ENCODE data around the gene PRKAR2B. TPM values are rescaled to one million over a fixed set of nuclear protein-coding genes. Genes with fewer than 3 reads are reported as not detected.
"Not testable (repeated sequence)": the region's sequence is repeated elsewhere in the genome, so short reads cannot be mapped to it uniquely, and the experiment has no call there.

Gene PRKAR2B
- total and polyA plus RNA-seq, 4 donors: 3.5 to 15.0 (median 5.8) TPM

GRCh38 chr7:107152011-107152410 is 107.5 kb downstream of the PRKAR2B start:
- no peak overlapping the region for H3K9ac ChIP-seq (ENCODE audit: insufficient read depth in 1 of 2, low read length in 2 of 2)
- TF ChIP-seq CTCF (IDR thresholded peaks at IDR 0.05; ENCODE audit: control extremely low read depth, extremely low read depth): no peak

GRCh38 chr7:107154826-107155225 is 110.3 kb downstream of the PRKAR2B start:
- WGBS, 2 donors: 98 to 99% methylated on average over 6 of the region's 6 CpGs
- Histone ChIP-seq H3K27me3 (ENCODE audit: control insufficient read depth in 3 of 3, insufficient read depth in 3 of 3, low read length in 2 of 3) (no peaks in the 10 kb centered on the region), H3K4me3 (no peak overlapping the region), H3K9ac (ENCODE audit: insufficient read depth in 1 of 2, low read length in 2 of 2) (no peak overlapping the region), H3K9me3 (ENCODE audit: control insufficient read depth in 4 of 4, insufficient read depth in 3 of 4, low read length in 3 of 4) (no peaks in the 10 kb centered on the region), H3K4me1 (ENCODE audit: control insufficient read depth in 5 of 5, insufficient read depth in 5 of 5, low read length in 5 of 5) (no peaks in the 10 kb centered on the region), H3K36me3 (ENCODE audit: control insufficient read depth in 4 of 4, insufficient read depth in 4 of 4, low read length in 4 of 4) (peaks cover 0 to 3% (median under 1%) of the 10 kb centered on the region in 4 donors), H3K27ac (ENCODE audit: low read depth in 1 of 2, low read length in 1 of 2) (no peak overlapping the region)
- TF ChIP-seq CTCF (IDR thresholded peaks at IDR 0.05; ENCODE audit: control extremely low read depth, extremely low read depth): no peak
- DNase-seq (no peak), ATAC-seq (ENCODE audit: insufficient read depth, low FRiP score) (no peak)

More at GRCh38 chr7:107152011-107152410, 107.5 kb downstream of the PRKAR2B start:
- WGBS, 2 donors: 58 to 75% methylated on average over 4 of the region's 4 CpGs
- no peak for DNase-seq
- Histone ChIP-seq H3K4me1 (ENCODE audit: control insufficient read depth in 5 of 5, insufficient read depth in 5 of 5, low read length in 5 of 5) (no peaks in the 10 kb centered on the region), H3K27me3 (ENCODE audit: control insufficient read depth in 3 of 3, insufficient read depth in 3 of 3, low read length in 2 of 3) (no peaks in the 10 kb centered on the region), H3K36me3 (ENCODE audit: control insufficient read depth in 4 of 4, insufficient read depth in 4 of 4, low read length in 4 of 4) (peaks cover 0 to under 1% (median 0%) of the 10 kb centered on the region in 4 donors), H3K9me3 (ENCODE audit: control insufficient read depth in 4 of 4, insufficient read depth in 3 of 4, low read length in 3 of 4) (no peaks in the 10 kb centered on the region), H3K27ac (ENCODE audit: low read depth in 1 of 2, low read length in 1 of 2) (no peak overlapping the region), H3K4me3 (no peak overlapping the region)
- ATAC-seq (ENCODE audit: insufficient read depth, low FRiP score): no peak

DNA sequence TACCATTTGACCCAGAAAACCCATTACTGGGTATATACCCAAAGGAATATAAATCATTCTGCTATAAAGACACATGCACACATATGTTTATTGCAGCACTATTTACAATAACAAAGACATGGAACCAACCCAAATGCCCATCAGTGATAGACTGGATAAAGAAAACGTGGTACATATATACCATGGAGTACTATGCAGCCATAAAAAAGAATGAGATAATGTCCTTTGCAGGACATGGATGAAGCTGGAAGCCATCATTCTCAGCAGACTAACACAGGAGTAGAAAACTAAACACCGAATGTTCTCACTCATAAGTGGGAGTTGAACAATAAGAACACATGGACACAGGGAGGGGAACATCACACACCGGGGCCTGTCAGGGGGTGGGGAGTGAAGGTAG is 111.2 kb downstream of the PRKAR2B start:
- not testable (repeated sequence) for H3K9ac ChIP-seq (ENCODE audit: insufficient read depth in 1 of 2, low read length in 2 of 2); ATAC-seq (ENCODE audit: insufficient read depth, low FRiP score); H3K9me3 ChIP-seq (ENCODE audit: control insufficient read depth in 4 of 4, insufficient read depth in 3 of 4, low read length in 3 of 4); DNase-seq; H3K36me3 ChIP-seq (ENCODE audit: control insufficient read depth in 4 of 4, insufficient read depth in 4 of 4, low read length in 4 of 4); H3K4me1 ChIP-seq (ENCODE audit: control insufficient read depth in 5 of 5, insufficient read depth in 5 of 5, low read length in 5 of 5); H3K27ac ChIP-seq (ENCODE audit: low read depth in 1 of 2, low read length in 1 of 2); H3K4me3 ChIP-seq; H3K27me3 ChIP-seq (ENCODE audit: control insufficient read depth in 3 of 3, insufficient read depth in 3 of 3, low read length in 2 of 3)
- WGBS, 2 donors: 97 to 98% methylated on average over 3 of the region's 3 CpGs

GRCh38 chr7:107157091-107157490 is 112.6 kb downstream of the PRKAR2B start:
- Histone ChIP-seq H3K27ac (ENCODE audit: low read depth in 1 of 2, low read length in 1 of 2) (no peak overlapping the region), H3K36me3 (ENCODE audit: control insufficient read depth in 4 of 4, insufficient read depth in 4 of 4, low read length in 4 of 4) (peaks cover 0 to 3% (median under 1%) of the 10 kb centered on the region in 4 donors), H3K27me3 (ENCODE audit: control insufficient read depth in 3 of 3, insufficient read depth in 3 of 3, low read length in 2 of 3) (no peaks in the 10 kb centered on the region), H3K4me3 (no peak overlapping the region), H3K9me3 (ENCODE audit: control insufficient read depth in 4 of 4, insufficient read depth in 3 of 4, low read length in 3 of 4) (no peaks in the 10 kb centered on the region), H3K9ac (ENCODE audit: insufficient read depth in 1 of 2, low read length in 2 of 2) (no peak overlapping the region), H3K4me1 (ENCODE audit: control insufficient read depth in 5 of 5, insufficient read depth in 5 of 5, low read length in 5 of 5) (peaks cover 0 to 6% (median 0%) of the 10 kb centered on the region in 5 donors)
- DNase-seq: no peak
- WGBS, 2 donors: 93 to 97% methylated on average over 7 of the region's 7 CpGs
- no peak for ATAC-seq (ENCODE audit: insufficient read depth, low FRiP score)
- no peak for TF ChIP-seq CTCF (IDR thresholded peaks at IDR 0.05; ENCODE audit: control extremely low read depth, extremely low read depth)
